PC-9 (cell line): ENCODE results near the gene ABCB1. TPM values are rescaled to one million over a fixed set of nuclear protein-coding genes. Genes with fewer than 3 reads are reported as not detected.
A peak's percentile ranks its signal among the peaks of the same experiment; 100 is the strongest.

ENCODE experiments used
- BruUV-seq: library from RNA; stranded (reverse); fragments of 400-500 nt; replicated peaks from 2 replicates; lab custom pipeline; 2021; lab: Mats Ljungman, UMichigan
- CTCF ChIA-PET: fragments of 300-600 bp; sonication (Branson Sonifier 250); formaldehyde crosslinking; loops from one replicate; lab custom pipeline; 2022; ENCODE audit warnings: antibody characterized with exemption; lab: Charles Lee
- POLR2A ChIA-PET: fragments of 300-600 bp; sonication (Branson Sonifier 250); formaldehyde crosslinking; loops from one replicate; lab custom pipeline; 2022; ENCODE audit warnings: antibody characterized with exemption; ENCODE audit not compliant: unreplicated experiment; lab: Charles Lee
- DNase-seq, 2 experiments: peaks; one replicate each; pipeline versions ENCODE4 v3.0.0 to v3.0.0-alpha.2; 2015 to 2022; ENCODE audit warnings: mixed read lengths in 1 of 2
- H2AFZ ChIP-seq: fragments of 200-600 bp; sonication (generic); 2 replicates; pipeline ENCODE4 v1.8.1; 2017; ENCODE audit warnings: antibody characterized with exemption
- H3F3A ChIP-seq: fragments of 200-600 bp; sonication (generic); 2 replicates; pipeline ENCODE4 v1.8.1; 2017; ENCODE audit warnings: antibody characterized with exemption, mild to moderate bottlenecking, low read depth; ENCODE audit not compliant: insufficient read depth
- H3K27ac ChIP-seq: fragments of 200-600 bp; sonication (generic); 2 replicates; pipeline ENCODE4 v1.6.1; 2016; ENCODE audit warnings: mixed run types
- H3K27me3 ChIP-seq: fragments of 200-600 bp; sonication (generic); 2 replicates; pipeline ENCODE4 v1.6.1; 2016; ENCODE audit warnings: low read depth, mixed run types; ENCODE audit not compliant: insufficient read depth
- H3K36me3 ChIP-seq: fragments of 200-600 bp; sonication (generic); 2 replicates; pipeline ENCODE4 v1.6.1; 2016; ENCODE audit warnings: low read depth, mixed run types
- H3K4me1 ChIP-seq: fragments of 200-600 bp; sonication (generic); replicated peaks from 2 replicates; pipeline ENCODE4 v1.6.1; 2016; ENCODE audit warnings: mixed run types; ENCODE audit not compliant: insufficient read depth
- H3K4me2 ChIP-seq: fragments of 200-600 bp; sonication (generic); 2 replicates; pipeline ENCODE4 v1.6.1; 2017; ENCODE audit warnings: mixed run types
- H3K4me3 ChIP-seq: fragments of 200-600 bp; sonication (generic); 2 replicates; pipeline ENCODE4 v1.6.1; 2016; ENCODE audit warnings: mixed run types
- H3K79me2 ChIP-seq: fragments of 200-600 bp; sonication (generic); 2 replicates; pipeline ENCODE4 v1.6.1; 2017; ENCODE audit warnings: low read depth, mixed run types
- H3K9me2 ChIP-seq: fragments of 200-600 bp; sonication (generic); 2 replicates; pipeline ENCODE4 v1.8.1; 2017; ENCODE audit warnings: mild to moderate bottlenecking; ENCODE audit not compliant: insufficient read depth
- H3K9me3 ChIP-seq: fragments of 200-600 bp; sonication (generic); 2 replicates; pipeline ENCODE4 v1.8.1; 2016; ENCODE audit warnings: low read depth; ENCODE audit not compliant: insufficient read depth
- H4K20me1 ChIP-seq: fragments of 200-600 bp; sonication (generic); 2 replicates; pipeline ENCODE4 v1.8.1; 2017; ENCODE audit not compliant: insufficient read depth
- CTCF ChIP-seq: fragments of 200-600 bp; sonication (generic); conservative IDR thresholded peaks from 2 replicates; pipeline ENCODE4 v1.6.1; 2017; ENCODE audit warnings: mixed run types, antibody characterized with exemption, mild to moderate bottlenecking, moderate library complexity
- EZH2 ChIP-seq: fragments of 200-600 bp; sonication (generic); IDR thresholded peaks from 2 replicates; pipeline ENCODE4 v1.8.0; 2017; ENCODE audit warnings: antibody characterized with exemption, low read depth
- intact Hi-C: fragments of 100-400 bp; cut with micrococcal nuclease; formaldehyde crosslinking; loops from one replicate; pipeline ENCODE4 v1.10.0; 2022; ENCODE audit not compliant: unreplicated experiment
- total RNA-seq: library from RNA; stranded (reverse); gene quantifications from 2 replicates; pipeline ENCODE4 v1.2.3, GENCODE V29; 2021

Gene ABCB1
- total RNA-seq, 1 experiment from 2014 or later: not detected

DNA sequence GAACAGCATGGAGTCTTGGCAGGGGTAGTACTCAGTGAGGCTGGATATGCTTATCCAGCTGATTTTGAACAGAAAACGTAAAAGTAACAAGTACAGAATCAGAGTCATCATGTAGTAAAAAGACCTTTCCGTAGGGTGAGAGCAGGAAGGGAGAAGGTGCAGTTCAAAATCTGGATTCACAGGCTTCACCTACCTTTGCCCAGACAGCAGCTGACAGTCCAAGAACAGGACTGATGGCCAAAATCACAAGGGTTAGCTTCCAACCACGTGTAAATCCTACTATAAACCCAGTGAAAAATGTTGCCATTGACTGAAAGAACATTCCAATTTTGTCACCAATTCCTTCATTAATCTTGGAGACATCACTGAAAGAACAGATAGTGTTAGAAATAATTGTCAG, 34.8 kb downstream of the ABCB1 start:
- ChIA-PET POLR2A (no interaction called here), CTCF (no interaction called here)
- H2AFZ ChIP-seq: no peak overlapping the region
- no TSS peak for BruUV-seq
- H3K27ac ChIP-seq: no peak overlapping the region
- no peak overlapping the region for H3K4me3 ChIP-seq
- H3K27me3 ChIP-seq: no peaks in the 10 kb centered on the region
- no peaks in the 10 kb centered on the region for H3K9me3 ChIP-seq
- H3K36me3 ChIP-seq: no peaks in the 10 kb centered on the region
- no peaks in the 10 kb centered on the region for H3K9me2 ChIP-seq
- DNase-seq: no peak
- no peak for TF ChIP-seq EZH2
- TF ChIP-seq CTCF: no peak
- H4K20me1 ChIP-seq: no peaks in the 10 kb centered on the region
- no peak overlapping the region for H3K4me2 ChIP-seq
- intact Hi-C loops: no loop called here
- no peaks in the 10 kb centered on the region for H3K79me2 ChIP-seq
- H3K4me1 ChIP-seq: no peaks in the 10 kb centered on the region
- H3F3A ChIP-seq: no peaks in the 10 kb centered on the region

GRCh38 chr7:87564296-87564963, 36.3 kb downstream of the ABCB1 start:
- no peaks in the 10 kb centered on the region for H3K4me1 ChIP-seq
- TF ChIP-seq EZH2: no peak
- TF ChIP-seq CTCF: peak; percentile 58; the same call in 1 of the 2 replicates
- H3K27me3 ChIP-seq: no peaks in the 10 kb centered on the region
- CTCF ChIA-PET: no interaction called here
- H2AFZ ChIP-seq: no peak overlapping the region
- H3K9me3 ChIP-seq: no peaks in the 10 kb centered on the region
- no peaks in the 10 kb centered on the region for H3K36me3 ChIP-seq
- H4K20me1 ChIP-seq: no peaks in the 10 kb centered on the region
- no peaks in the 10 kb centered on the region for H3F3A ChIP-seq
- no peak overlapping the region for H3K27ac ChIP-seq
- no peaks in the 10 kb centered on the region for H3K79me2 ChIP-seq
- H3K9me2 ChIP-seq: no peaks in the 10 kb centered on the region
- POLR2A ChIA-PET: no interaction called here
- no TSS peak for BruUV-seq
- peak in 1 of 2 experiments; percentile 36 for DNase-seq
- H3K4me3 ChIP-seq: no peak overlapping the region
- H3K4me2 ChIP-seq: no peak overlapping the region
- intact Hi-C loops: loop anchor here (5.0 kb wide), 1 partner anchor 57 kb away; no protein-coding TSS in a partner anchor

DNA sequence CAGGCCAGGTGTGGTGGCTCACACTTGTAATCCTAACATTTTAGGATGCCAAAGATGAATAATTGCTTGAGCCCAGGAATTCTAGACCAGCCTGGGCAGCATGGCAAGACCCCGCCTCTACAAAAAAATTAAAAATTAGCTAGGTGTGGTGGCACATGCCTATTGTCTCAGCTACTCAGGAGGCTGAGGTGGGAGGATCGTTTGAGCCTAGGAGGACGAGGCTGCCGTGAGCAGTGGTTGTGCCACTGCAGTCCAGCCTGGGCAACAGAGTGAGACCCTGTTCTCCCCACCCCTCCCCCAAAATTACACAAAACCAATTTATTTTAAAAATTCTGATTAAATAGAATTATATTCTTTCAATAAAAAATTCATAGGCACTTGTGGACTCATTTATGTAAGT, 39.0 kb downstream of the ABCB1 start:
- Histone ChIP-seq H2AFZ (no peak overlapping the region), H3K79me2 (no peaks in the 10 kb centered on the region), H3K36me3 (no peaks in the 10 kb centered on the region), H3F3A (no peaks in the 10 kb centered on the region), H3K4me1 (no peaks in the 10 kb centered on the region), H3K4me2 (no peak overlapping the region), H3K9me2 (no peaks in the 10 kb centered on the region), H3K27me3 (no peaks in the 10 kb centered on the region), H3K4me3 (no peak overlapping the region), H3K27ac (no peak overlapping the region), H4K20me1 (no peaks in the 10 kb centered on the region), H3K9me3 (no peaks in the 10 kb centered on the region)
- TF ChIP-seq CTCF: no peak
- no peak for TF ChIP-seq EZH2
- intact Hi-C loops: loop anchor here (5.0 kb wide), 1 partner anchor 54 kb away; no protein-coding TSS in a partner anchor
- POLR2A ChIA-PET: no interaction called here
- CTCF ChIA-PET: no interaction called here
- DNase-seq: no peak
- BruUV-seq: no TSS peak
